Keratinocyte (primary cell): Measurements from ENCODE around the gene BRD3OS. TPM values are rescaled to one million over a fixed set of nuclear protein-coding genes. Genes with fewer than 3 reads are reported as not detected.

Source experiments
- DNase-seq: peaks from one replicate; pipeline ENCODE4 v3.0.0-alpha.2; 2011; ENCODE audit warnings: low read depth, missing footprints, low spot score
- FAIRE-seq: peaks from 2 replicates; lab custom pipeline; 2011; peaks lifted over from hg19 to GRCh38; lab: Jason Lieb, UNC
- H2AFZ ChIP-seq: 2 replicates; pipeline ENCODE4 v1.6.0; 2012; ENCODE audit warnings: low read length, control low read depth, inconsistent platforms; ENCODE audit not compliant: control insufficient read depth
- H3K27ac ChIP-seq: 2 replicates; pipeline ENCODE4 v1.5.1; 2011; ENCODE audit warnings: low read length; ENCODE audit not compliant: control insufficient read depth, insufficient read depth
- H3K27me3 ChIP-seq: 3 replicates; pipeline ENCODE4 v1.6.0; 2011; ENCODE audit warnings: low read length; ENCODE audit not compliant: control insufficient read depth, insufficient read depth; ENCODE audit errors: extremely low read depth
- H3K36me3 ChIP-seq, 2 experiments: 2 replicates in 1 of 2; 3 replicates in 1 of 2; pipeline ENCODE4 v1.5.1; 2011; ENCODE audit warnings: low read length in 2 of 2, mild to moderate bottlenecking in 1 of 2; ENCODE audit not compliant: control insufficient read depth in 2 of 2, insufficient read depth in 2 of 2; ENCODE audit errors: extremely low read depth in 1 of 2
- H3K4me1 ChIP-seq: 3 replicates; pipeline ENCODE4 v1.5.1; 2011; ENCODE audit warnings: low read length; ENCODE audit not compliant: control insufficient read depth, insufficient read depth; ENCODE audit errors: extremely low read depth
- H3K4me2 ChIP-seq: 3 replicates; pipeline ENCODE4 v1.6.0; 2011; ENCODE audit warnings: low read depth, low read length; ENCODE audit not compliant: control insufficient read depth, insufficient read depth; ENCODE audit errors: extremely low read depth
- H3K4me3 ChIP-seq, 3 experiments: fragments of 200-600 bp in 1 of 3; sonication (generic) in 1 of 3; 2 replicates in 2 of 3; 3 replicates in 1 of 3; pipeline ENCODE4 v1.5.1; 2011 to 2016; ENCODE audit warnings: low read length in 3 of 3, mild to moderate bottlenecking in 3 of 3, control low read depth in 2 of 3, inconsistent platforms in 1 of 3, low read depth in 1 of 3, mixed read lengths in 1 of 3, mixed run types in 1 of 3, moderate library complexity in 1 of 3; ENCODE audit not compliant: control insufficient read depth in 2 of 3, insufficient read depth in 2 of 3; ENCODE audit errors: extremely low read depth in 1 of 3
- H3K79me2 ChIP-seq: 2 replicates; pipeline ENCODE4 v1.6.0; 2012; ENCODE audit warnings: low read length; ENCODE audit not compliant: control insufficient read depth, insufficient read depth
- H3K9ac ChIP-seq: 3 replicates; pipeline ENCODE4 v1.6.0; 2011; ENCODE audit warnings: low read length; ENCODE audit not compliant: control insufficient read depth, insufficient read depth; ENCODE audit errors: extremely low read depth
- H3K9me1 ChIP-seq: 3 replicates; pipeline ENCODE4 v1.6.0; 2011; ENCODE audit warnings: low read length; ENCODE audit not compliant: control insufficient read depth, insufficient read depth; ENCODE audit errors: extremely low read depth
- H3K9me3 ChIP-seq: 2 replicates; pipeline ENCODE4 v1.5.1; 2012; ENCODE audit warnings: low read depth, low read length; ENCODE audit not compliant: control insufficient read depth
- H4K20me1 ChIP-seq: 3 replicates; pipeline ENCODE4 v1.6.0; 2011; ENCODE audit warnings: low read length; ENCODE audit not compliant: control insufficient read depth, insufficient read depth; ENCODE audit errors: extremely low read depth
- EZH2 ChIP-seq: IDR thresholded peaks from one replicate; pipeline ENCODE4 v1.6.1; 2012; ENCODE audit warnings: inconsistent platforms, mild to moderate bottlenecking, low read length, moderate library complexity
- dilution Hi-C: fragments of 300-500 bp; cut with MboI; formaldehyde crosslinking; loops from one replicate; pipeline ENCODE4 v1.7.0; 2020; ENCODE audit warnings: low sequenced_read_pairs; ENCODE audit not compliant: extremely low pct_ligation_motif_present
- polyA plus RNA-seq, 5 experiments: library from polyadenylated mRNA; depleted of rRNA in 3 of 5; stranded (reverse) in 3 of 5; stranded (forward) in 1 of 5; unstranded in 1 of 5; fragments of >200 nt; gene quantifications; 1 replicate in 1 of 5; 2 replicates in 3 of 5; 3 replicates in 1 of 5; pipeline versions ENCODE4 v1.2.1 to v1.2.3, GENCODE V29; 2011 to 2012; ENCODE audit warnings: missing spikeins in 2 of 5, low read depth in 1 of 5, low replicate concordance in 1 of 5
- TF ChIP-seq, protein P1 (sequence below), 3 experiments: IDR thresholded peaks in 1 of 3; conservative IDR thresholded peaks in 1 of 3; optimal IDR thresholded peaks in 1 of 3; 2 replicates in 2 of 3; 3 replicates in 1 of 3; pipeline versions ENCODE3 to v1.5.1; 2011; ENCODE audit warnings: low read length in 3 of 3, mild to moderate bottlenecking in 3 of 3, moderate library complexity in 2 of 3, control low read depth in 1 of 3, inconsistent platforms in 1 of 3; ENCODE audit not compliant: insufficient read depth in 2 of 3; ENCODE audit errors: extremely low read depth in 1 of 3

Gene BRD3OS
- polyA plus RNA-seq, 1 donor (not counting 4 experiments of a cell fraction or from before 2014, with no cell fraction given): 8.5 TPM

DNA sequence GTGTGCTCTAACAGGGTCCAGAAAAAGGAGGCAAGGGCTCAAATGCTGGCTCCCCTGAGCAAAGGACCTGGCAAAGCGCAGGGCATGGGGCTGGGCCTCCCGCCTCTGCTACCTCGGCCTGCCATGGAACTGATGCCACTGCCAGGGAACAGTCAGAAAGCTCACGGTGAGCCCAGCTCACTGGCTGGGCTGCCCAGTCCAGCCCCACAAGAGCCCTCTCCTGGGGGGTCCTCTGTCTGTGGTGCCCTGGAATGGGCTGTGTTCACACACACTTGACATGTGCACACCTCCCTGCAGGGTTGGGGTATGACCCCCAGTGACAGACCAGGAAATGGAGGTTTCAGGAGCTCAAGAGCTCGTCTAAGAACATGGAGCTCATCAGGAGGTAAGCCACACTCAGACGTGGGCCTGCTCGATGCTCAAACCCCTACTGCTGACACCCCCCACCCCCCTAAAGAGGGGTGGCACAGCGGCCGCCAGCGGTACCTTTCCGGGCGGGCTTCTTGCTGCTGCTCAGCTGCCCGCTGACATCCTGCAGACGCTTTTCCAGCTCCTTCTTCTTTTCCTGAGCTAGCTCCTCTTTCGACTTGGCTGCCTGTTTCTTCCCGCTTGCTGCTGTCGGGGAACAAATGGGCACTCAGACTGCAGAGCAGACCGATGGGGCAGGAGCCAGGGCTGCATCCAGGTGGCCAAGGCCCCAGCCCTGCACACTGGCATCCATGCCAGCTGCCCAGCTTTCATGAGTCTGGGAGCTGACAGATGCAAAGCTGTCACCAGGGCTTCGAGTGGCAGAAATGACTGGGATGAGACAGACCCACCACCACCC lies 9.1 kb downstream of the BRD3OS start:
- Histone ChIP-seq H3K27ac (no peak overlapping the region), H2AFZ (no peak overlapping the region), H3K9me1 (no peaks in the 10 kb centered on the region), H3K79me2 (no peaks in the 10 kb centered on the region), H3K27me3 (no peaks in the 10 kb centered on the region), H3K4me2 (no peak overlapping the region), H3K9me3 (no peaks in the 10 kb centered on the region), H3K36me3 (peaks cover 14 to 27% of the 10 kb centered on the region in 2 experiments), H3K4me3 (no peak overlapping the region), H4K20me1 (no peaks in the 10 kb centered on the region), H3K9ac (no peak overlapping the region), H3K4me1 (no peaks in the 10 kb centered on the region)
- DNase-seq (no peak), FAIRE-seq (no peak)
- TF ChIP-seq, protein P1, sequence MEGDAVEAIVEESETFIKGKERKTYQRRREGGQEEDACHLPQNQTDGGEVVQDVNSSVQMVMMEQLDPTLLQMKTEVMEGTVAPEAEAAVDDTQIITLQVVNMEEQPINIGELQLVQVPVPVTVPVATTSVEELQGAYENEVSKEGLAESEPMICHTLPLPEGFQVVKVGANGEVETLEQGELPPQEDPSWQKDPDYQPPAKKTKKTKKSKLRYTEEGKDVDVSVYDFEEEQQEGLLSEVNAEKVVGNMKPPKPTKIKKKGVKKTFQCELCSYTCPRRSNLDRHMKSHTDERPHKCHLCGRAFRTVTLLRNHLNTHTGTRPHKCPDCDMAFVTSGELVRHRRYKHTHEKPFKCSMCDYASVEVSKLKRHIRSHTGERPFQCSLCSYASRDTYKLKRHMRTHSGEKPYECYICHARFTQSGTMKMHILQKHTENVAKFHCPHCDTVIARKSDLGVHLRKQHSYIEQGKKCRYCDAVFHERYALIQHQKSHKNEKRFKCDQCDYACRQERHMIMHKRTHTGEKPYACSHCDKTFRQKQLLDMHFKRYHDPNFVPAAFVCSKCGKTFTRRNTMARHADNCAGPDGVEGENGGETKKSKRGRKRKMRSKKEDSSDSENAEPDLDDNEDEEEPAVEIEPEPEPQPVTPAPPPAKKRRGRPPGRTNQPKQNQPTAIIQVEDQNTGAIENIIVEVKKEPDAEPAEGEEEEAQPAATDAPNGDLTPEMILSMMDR (optimal IDR thresholded peaks at IDR 0.05 in 1 of 3, IDR thresholded peaks at IDR 0.05 in 1 of 3, conservative IDR thresholded peaks at IDR 0.05 in 1 of 3; ENCODE audit: extremely low read depth in 1 of 3, insufficient read depth in 2 of 3, low read length in 3 of 3): no peak
- TF ChIP-seq EZH2: no peak
- dilution Hi-C loops: no loop called here

DNA sequence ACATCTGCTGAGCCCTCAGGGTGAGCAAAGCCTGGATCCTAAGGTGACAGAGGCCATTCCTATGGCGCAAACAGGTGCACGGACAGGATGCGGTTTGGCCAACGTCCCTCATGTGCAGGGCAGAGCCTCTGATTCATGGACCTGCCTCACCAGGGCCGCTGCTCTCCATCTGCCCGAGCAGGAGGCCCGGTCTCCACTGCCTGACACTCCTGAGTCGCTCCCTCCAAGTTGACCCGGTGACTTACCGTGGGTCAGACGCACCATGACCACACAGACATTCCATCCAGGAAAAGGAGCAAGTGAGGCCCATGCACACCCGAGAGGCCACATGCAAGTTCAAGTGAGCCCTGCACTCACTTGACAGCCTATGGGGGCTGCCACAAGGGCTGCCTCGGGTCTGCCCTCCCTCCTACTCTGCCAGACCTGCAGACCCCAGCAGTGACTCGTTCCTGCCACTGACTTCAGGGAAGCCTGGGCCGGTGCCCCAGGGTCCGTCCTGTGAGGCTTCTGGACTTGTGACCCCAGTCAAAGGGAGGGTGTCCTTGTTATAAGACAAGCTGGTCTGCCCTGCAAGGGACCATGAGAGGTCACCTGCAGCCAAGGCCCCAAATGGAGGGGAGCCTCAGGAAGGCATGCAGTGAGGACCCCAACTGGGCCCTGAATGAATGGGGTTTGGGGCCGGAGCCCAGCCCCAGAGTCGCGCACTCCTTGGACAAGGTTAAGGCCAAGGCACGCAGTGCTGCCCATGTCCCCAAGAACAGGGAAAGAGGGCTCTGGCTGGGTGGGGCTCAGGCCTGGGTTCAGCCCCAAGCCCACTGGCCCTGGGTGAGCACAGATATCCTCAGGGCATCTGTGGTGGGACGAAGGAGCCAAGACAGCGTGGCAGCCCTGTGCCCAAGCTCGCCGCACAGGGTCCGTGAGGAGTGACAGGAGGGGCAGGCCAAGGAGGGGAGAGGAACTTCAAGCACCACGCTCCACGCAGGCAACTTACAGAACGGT lies 10.1 kb downstream of the BRD3OS start:
- no peak for DNase-seq
- FAIRE-seq: no peak
- H3K4me3 ChIP-seq: no peak overlapping the region

More for the DNA sequence above, 10.1 kb downstream of the BRD3OS start:
- Histone ChIP-seq H3K36me3 (peaks cover 14 to 33% of the 10 kb centered on the region in 2 experiments), H3K9ac (no peak overlapping the region), H3K79me2 (no peaks in the 10 kb centered on the region), H4K20me1 (no peaks in the 10 kb centered on the region), H3K4me1 (no peaks in the 10 kb centered on the region), H3K9me3 (no peaks in the 10 kb centered on the region), H2AFZ (no peak overlapping the region), H3K4me2 (no peak overlapping the region), H3K27me3 (no peaks in the 10 kb centered on the region), H3K27ac (no peak overlapping the region), H3K9me1 (no peaks in the 10 kb centered on the region)
- dilution Hi-C loops: no loop called here
- TF ChIP-seq EZH2: no peak
